ENCODE results near the gene YIPF1. TPM values are rescaled to one million over a fixed set of nuclear protein-coding genes. Genes with fewer than 3 reads are reported as not detected.

The YIPF1 gene
- total RNA-seq, 1 donor from 2014 or later = 27.1 TPM

- Histone ChIP-seq H3K4me2 (ENCODE audit: low read length) (no peak overlapping the region), H3K79me2 (ENCODE audit: insufficient read depth, low read length) (no peaks in the 10 kb centered on the region), H3K9me3 (ENCODE audit: insufficient read depth, low read depth, low read length) (no peaks in the 10 kb centered on the region), H4K20me1 (ENCODE audit: insufficient read depth, low read length) (no peaks in the 10 kb centered on the region), H3K9ac (ENCODE audit: low read length) (no peak overlapping the region), H3K4me3 (ENCODE audit: insufficient read depth, low read depth, low read length) (no peak overlapping the region), H2AFZ (ENCODE audit: low read depth, low read length) (no peak overlapping the region), H3K27ac (ENCODE audit: low read depth, low read length) (no peak overlapping the region), H3K4me1 (ENCODE audit: insufficient read depth, low read length) (peaks cover 9% of the 10 kb centered on the region), H3K36me3 (ENCODE audit: insufficient read depth, low read length) (no peaks in the 10 kb centered on the region), H3K27me3 (ENCODE audit: insufficient read depth, low read length) (no peaks in the 10 kb centered on the region)
- Mint-ChIP-seq H3K4me3 (ENCODE audit: unreplicated experiment) (no peak overlapping the region), H3K27me3 (ENCODE audit: low read depth, unreplicated experiment) (peaks cover 7% of the 10 kb centered on the region), H3K9me3 (ENCODE audit: unreplicated experiment) (peaks cover 3% of the 10 kb centered on the region), H3K4me1 (ENCODE audit: low read depth, unreplicated experiment) (peaks cover 12% of the 10 kb centered on the region), H3K27ac (ENCODE audit: unreplicated experiment) (no peak overlapping the region), H3K36me3 (ENCODE audit: low read depth, unreplicated experiment) (peaks cover 1% of the 10 kb centered on the region)
- no peak for DNase-seq (ENCODE audit: low read depth)
- no peak for FAIRE-seq
- TF ChIP-seq EZH2 (IDR thresholded peaks at IDR 0.05; ENCODE audit: insufficient read depth, low read length) (no peak), CTCF (IDR thresholded peaks at IDR 0.05; ENCODE audit: insufficient read depth, low read depth, low read length) (no peak)
These were observed 5.0 kb upstream of the YIPF1 start for GRCh38 chr1:53894644-53895043.

- Histone ChIP-seq H3K27me3 (ENCODE audit: insufficient read depth, low read length) (no peaks in the 10 kb centered on the region), H3K79me2 (ENCODE audit: insufficient read depth, low read length) (no peaks in the 10 kb centered on the region), H3K9me3 (ENCODE audit: insufficient read depth, low read depth, low read length) (no peaks in the 10 kb centered on the region), H3K27ac (ENCODE audit: low read depth, low read length) (no peak within 1 kb of the TSS), H3K4me2 (ENCODE audit: low read length) (no peak within 1 kb of the TSS), H3K36me3 (ENCODE audit: insufficient read depth, low read length) (no peaks in the 10 kb centered on the region), H3K4me1 (ENCODE audit: insufficient read depth, low read length) (peaks cover 11% of the 10 kb centered on the region), H3K4me3 (ENCODE audit: insufficient read depth, low read depth, low read length) (no peak within 1 kb of the TSS), H2AFZ (ENCODE audit: low read depth, low read length) (no peak within 1 kb of the TSS), H4K20me1 (ENCODE audit: insufficient read depth, low read length) (no peaks in the 10 kb centered on the region), H3K9ac (ENCODE audit: low read length) (no peak within 1 kb of the TSS)
- Mint-ChIP-seq H3K9me3 (ENCODE audit: unreplicated experiment) (peaks cover 3% of the 10 kb centered on the region), H3K4me1 (ENCODE audit: low read depth, unreplicated experiment) (peaks cover 11% of the 10 kb centered on the region), H3K4me3 (ENCODE audit: unreplicated experiment) (no peak within 1 kb of the TSS), H3K36me3 (ENCODE audit: low read depth, unreplicated experiment) (peaks cover 1% of the 10 kb centered on the region), H3K27me3 (ENCODE audit: low read depth, unreplicated experiment) (peaks cover 7% of the 10 kb centered on the region), H3K27ac (ENCODE audit: unreplicated experiment) (no peak within 1 kb of the TSS)
- TF ChIP-seq CTCF (IDR thresholded peaks at IDR 0.05; ENCODE audit: insufficient read depth, low read depth, low read length) (no peak), EZH2 (IDR thresholded peaks at IDR 0.05; ENCODE audit: insufficient read depth, low read length) (no peak)
- no peak for DNase-seq (ENCODE audit: low read depth)
- no peak for FAIRE-seq
These were observed 4.5 kb upstream of the YIPF1 start, which contains the start of gene DIO1 for GRCh38 chr1:53893999-53894636. DIO1 (plus strand) TSS chr1:53894187; CDS start chr1:53894211, 24 bp downstream.

- H3K4me1 Mint-ChIP-seq (ENCODE audit: low read depth, unreplicated experiment) = peaks cover 4% of the 10 kb centered on the region
- FAIRE-seq (no peak), DNase-seq (ENCODE audit: low read depth) (no peak)
- Histone ChIP-seq H3K4me3 (ENCODE audit: insufficient read depth, low read depth, low read length) (no peak overlapping the region), H2AFZ (ENCODE audit: low read depth, low read length) (no peak overlapping the region), H3K36me3 (ENCODE audit: insufficient read depth, low read length) (no peaks in the 10 kb centered on the region), H3K4me2 (ENCODE audit: low read length) (no peak overlapping the region), H3K27me3 (ENCODE audit: insufficient read depth, low read length) (no peaks in the 10 kb centered on the region), H3K9ac (ENCODE audit: low read length) (no peak overlapping the region), H3K9me3 (ENCODE audit: insufficient read depth, low read depth, low read length) (no peaks in the 10 kb centered on the region), H3K4me1 (ENCODE audit: insufficient read depth, low read length) (peaks cover 12% of the 10 kb centered on the region), H3K27ac (ENCODE audit: low read depth, low read length) (no peak overlapping the region), H3K79me2 (ENCODE audit: insufficient read depth, low read length) (no peaks in the 10 kb centered on the region), H4K20me1 (ENCODE audit: insufficient read depth, low read length) (no peaks in the 10 kb centered on the region)
- H3K36me3 Mint-ChIP-seq (ENCODE audit: low read depth, unreplicated experiment) = no peaks in the 10 kb centered on the region
- no peak overlapping the region for H3K4me3 Mint-ChIP-seq (ENCODE audit: unreplicated experiment)
- H3K9me3 Mint-ChIP-seq (ENCODE audit: unreplicated experiment) = peaks cover 3% of the 10 kb centered on the region
- no peak overlapping the region for H3K27ac Mint-ChIP-seq (ENCODE audit: unreplicated experiment)
- TF ChIP-seq CTCF (IDR thresholded peaks at IDR 0.05; ENCODE audit: insufficient read depth, low read depth, low read length) = no peak
- TF ChIP-seq EZH2 (IDR thresholded peaks at IDR 0.05; ENCODE audit: insufficient read depth, low read length) = no peak
- peaks cover 7% of the 10 kb centered on the region for H3K27me3 Mint-ChIP-seq (ENCODE audit: low read depth, unreplicated experiment)
These were observed 3.3 kb upstream of the YIPF1 start for GRCh38 chr1:53892911-53893310.
